Stimulated activated CD8-positive, alpha-beta memory T cell treated with anti-CD3 and anti-CD28 coated beads, Interleukin-7, amount 100 ng/mL, for 1 hour (primary cell): ENCODE results near the gene SH2D2A.

Experiments used
- DNase-seq, 2 donors: peaks; one replicate each; pipeline ENCODE4 v3.0.0-alpha.2; 2020; ENCODE audit warnings: low read depth in 2 of 2

SH2D2A gene

DNA sequence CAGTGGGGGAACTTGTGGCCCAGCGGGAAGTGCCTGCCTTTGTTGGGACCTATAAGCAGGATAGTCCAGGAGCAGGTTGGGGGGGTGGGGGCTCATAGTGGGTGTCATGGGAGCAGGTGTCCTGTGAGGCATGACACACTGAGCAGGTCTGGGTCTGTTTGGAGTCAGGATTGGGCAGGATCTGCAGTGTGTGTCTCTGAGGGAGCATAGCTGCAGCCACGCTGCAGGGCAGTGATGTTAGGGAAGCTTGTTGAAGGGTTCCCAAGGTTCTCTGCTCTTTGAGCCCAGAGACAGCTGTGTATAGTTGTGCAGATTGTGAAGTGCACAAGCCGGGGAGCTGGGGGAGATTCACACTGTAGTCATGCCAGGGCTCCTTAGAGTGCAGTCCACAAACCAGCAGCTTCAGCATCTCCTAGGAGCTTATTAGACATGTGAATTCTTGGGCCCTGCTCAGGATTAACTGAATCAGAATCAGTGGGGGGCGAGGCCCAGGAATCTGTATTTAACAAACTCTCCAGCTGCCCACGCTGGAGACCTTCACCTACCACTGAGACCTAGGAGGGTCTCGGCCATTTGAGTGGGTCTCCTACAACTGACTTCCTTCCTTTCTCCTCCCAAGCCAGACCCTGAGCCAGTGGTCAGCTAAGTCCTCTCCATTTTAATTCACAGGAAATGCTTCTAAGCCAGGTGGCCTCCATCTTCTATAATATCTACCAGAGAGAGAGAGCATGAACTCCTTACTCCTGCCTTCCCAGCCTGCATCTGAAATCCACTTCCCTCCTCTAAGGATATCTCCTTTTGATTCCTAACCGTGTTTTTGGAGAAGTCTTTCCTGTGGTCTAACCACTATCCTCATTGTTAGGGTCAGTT, 31.2 kb upstream of the SH2D2A start:
- no peak for DNase-seq

DNA sequence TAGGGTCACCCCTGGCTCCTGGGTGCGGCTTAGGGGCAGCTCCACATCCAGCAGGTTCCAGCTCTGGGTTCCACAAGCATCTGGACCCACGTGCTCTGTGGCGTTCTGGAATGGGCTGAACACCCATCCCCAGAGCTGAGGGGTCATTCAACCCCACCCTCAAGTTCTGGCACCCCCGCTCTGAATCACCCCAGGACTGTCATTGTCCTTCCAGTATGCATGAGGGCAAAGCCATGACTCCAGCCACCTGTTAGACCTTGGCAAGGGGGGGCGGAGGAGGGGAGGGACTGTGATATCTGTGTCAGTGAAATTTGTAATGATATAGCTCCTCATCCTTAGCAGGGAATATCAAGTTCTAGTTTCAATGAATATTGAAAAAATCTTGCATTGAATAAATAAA, 30.0 kb upstream of the SH2D2A start:
- no peak for DNase-seq

DNA sequence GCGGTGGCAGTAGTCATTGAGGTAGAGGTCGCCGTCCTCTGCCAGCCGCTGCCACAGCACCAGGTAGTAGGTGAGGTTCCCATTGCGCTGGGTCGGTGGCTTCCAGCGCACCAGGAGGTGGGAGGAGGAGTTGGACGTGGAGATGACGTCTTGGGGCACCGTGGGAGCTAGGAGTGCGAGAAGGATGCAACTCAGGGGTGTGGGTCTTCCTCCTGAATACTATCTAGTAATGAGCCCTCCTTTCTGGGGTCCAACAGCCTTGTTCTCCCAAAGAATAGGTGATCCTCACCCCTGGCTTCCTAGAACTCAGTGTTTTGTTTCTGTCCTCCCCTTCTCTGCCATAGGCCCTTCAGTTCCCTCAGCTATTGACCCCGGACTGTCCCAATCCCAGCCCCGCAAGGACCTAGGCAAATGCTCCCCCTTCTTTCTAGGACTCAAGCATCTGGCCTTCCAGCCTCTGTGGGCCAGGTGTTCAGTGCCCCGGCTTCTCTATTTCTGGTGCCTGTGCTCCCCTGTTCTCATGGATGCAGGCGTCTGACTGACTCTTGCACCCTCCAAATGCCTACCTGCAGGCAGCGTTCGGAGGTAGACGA, 29.4 kb upstream of the SH2D2A start:
- no peak for DNase-seq

DNA sequence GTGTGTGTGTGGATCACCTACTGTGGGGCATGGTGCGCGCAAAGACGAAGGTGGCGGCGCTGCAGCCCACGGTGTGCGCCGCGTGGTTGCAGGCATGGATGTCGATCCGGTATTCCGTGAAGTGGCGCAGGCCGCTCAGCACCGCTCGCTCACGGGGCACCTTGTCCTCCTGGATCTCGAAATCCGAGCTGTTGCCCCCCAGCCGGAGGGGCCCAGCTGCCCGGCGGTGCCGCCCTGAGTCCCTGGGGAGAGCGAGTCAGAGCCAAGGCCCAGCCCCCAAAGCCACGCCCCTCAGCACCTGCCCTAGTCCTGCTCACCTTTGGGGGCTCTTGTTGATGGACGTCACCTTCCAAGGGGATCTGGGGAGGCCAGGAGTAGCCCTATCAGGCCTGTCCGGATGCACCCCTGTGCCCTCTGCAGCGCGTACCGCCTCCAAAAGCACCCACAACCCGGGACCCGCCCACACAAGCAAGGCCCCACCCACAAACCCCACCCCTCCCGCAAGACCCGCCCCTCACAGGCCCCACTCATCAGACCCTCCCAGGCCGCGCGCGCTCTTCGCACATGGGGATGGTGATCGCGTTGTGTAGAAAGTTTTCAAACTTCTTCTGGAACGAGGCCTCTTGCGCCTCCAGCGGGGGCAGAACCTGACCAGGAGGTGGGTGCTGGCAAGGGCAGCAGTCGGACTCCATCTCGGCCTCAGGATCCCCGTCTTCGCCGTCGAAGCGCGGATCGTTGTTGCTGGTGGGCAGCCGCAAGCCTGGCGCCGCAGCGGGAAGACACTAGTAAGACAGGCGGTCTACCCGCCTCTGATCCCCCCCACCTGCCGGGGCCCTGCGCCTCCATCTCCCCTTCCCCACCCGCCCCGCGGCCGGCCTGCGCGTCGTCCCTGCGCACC, 28.7 kb upstream of the SH2D2A start:
- DNase-seq, result no peak

DNA sequence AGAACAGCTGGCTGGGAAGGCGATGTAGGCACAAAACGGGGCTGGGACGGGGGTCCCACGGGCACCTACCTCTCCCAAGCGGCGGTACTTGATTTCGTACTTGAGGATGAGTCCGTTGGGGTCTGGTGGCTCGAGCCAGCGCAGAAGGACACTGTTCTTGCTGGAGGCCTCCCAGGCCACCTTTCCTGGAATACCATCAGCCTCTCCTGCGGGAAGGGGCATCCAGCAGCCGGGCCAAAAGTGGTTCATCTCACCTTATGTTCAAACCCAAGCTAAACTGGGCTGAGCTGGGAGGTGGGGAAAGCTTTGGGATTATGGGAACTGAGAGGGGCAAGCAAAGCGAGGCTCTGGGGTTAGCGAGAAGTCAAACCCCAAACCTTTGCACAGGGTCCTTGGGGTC, 28.0 kb upstream of the SH2D2A start:
- no peak for DNase-seq

DNA sequence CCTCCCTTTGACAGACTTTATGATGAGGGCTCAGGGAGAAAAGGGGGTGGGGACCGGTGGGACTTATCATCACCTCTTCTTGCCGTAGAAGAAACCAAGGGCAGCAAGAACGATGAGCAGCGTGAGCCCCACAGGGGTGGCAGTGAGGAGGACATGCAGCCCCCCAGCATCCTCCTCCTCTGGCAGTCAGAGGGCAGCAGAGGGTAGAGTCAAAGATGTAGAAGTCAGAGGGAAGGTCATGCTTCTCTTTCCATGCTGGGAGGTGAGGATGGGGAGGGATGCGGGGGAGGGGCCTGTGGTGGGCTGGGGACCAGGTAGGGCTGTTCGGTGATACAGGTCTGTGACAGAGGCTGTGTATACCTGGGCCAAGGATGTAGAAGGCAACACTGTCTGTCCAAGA, 27.5 kb upstream of the SH2D2A start:
- no peak for DNase-seq

DNA sequence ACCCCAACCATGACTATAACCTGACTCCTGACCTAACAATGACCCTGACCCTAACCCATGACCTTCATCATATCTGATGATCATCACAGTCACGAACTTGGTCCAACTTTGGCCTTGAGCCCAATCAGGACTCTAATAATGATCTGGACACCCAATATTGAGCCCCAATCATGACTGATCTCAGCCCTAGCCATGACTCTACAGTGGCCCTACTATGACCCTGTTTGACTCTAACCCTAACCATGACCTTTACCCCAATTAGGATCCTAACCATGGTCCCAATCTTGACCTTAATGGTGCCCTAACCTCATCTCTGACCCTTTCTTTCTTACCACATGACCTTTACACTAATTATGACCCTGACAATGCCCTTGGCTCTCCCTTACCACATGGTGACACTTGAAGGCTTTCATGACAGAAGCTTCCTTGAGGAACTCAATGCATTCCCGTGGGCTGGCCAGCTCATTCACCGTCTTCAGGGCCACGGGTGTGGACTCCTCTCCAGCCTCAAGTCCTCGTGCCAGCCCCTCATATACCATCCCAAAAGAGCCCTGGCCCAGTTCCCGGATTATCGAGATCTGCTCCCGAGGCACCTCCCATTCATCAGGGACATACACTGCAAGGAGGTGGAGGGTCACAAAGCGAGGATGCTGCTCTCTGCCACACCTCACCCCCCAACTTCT, 26.1 kb upstream of the SH2D2A start:
- DNase-seq, result no peak

DNA sequence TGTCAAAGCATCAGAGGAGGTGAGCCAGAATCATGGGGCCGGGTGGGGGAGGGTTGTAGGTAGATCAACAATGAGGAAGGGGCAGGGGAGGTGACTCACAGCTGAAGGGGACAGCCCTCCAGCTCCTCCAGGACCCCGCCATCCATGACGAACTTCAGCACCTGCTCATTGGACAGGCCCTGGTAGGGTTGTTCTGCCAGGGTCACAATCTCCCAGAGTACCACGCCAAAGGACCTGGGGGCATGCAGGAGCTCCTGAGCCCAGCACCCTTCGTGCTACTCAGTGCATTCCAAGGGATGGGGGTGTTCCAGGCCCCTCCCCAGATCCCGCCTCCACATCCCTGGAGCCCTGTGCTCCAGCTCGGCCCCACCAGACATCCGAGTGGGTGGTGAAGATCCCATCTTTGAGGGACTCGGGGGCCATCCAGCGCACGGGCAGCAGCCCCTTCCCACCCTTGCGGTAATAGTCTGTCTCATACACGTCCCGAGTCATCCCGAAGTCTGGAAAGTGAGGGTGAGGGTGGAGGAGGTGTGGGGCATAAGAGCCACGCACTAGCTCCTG, 24.7 kb upstream of the SH2D2A start:
- no peak for DNase-seq

DNA sequence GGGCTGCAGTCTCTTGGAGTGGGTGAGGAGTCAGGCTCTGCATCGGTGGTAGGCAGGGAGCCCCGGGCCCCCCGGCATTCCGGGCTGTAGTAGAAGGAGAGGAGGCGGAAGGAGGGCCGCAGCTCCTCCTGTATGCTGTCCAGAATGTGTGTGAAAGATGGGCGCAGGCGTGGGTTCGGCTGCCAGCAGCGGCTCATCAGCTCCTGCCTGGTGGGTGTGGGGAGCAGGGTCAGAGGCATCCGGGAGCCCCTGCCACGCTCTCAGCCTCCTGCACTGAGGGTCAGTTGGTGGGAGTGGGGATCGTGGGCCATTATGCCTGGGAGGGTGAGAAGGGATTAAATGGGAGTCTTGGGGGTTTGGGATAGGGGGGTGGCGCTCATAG, 24.2 kb upstream of the SH2D2A start:
- no peak for DNase-seq

DNA sequence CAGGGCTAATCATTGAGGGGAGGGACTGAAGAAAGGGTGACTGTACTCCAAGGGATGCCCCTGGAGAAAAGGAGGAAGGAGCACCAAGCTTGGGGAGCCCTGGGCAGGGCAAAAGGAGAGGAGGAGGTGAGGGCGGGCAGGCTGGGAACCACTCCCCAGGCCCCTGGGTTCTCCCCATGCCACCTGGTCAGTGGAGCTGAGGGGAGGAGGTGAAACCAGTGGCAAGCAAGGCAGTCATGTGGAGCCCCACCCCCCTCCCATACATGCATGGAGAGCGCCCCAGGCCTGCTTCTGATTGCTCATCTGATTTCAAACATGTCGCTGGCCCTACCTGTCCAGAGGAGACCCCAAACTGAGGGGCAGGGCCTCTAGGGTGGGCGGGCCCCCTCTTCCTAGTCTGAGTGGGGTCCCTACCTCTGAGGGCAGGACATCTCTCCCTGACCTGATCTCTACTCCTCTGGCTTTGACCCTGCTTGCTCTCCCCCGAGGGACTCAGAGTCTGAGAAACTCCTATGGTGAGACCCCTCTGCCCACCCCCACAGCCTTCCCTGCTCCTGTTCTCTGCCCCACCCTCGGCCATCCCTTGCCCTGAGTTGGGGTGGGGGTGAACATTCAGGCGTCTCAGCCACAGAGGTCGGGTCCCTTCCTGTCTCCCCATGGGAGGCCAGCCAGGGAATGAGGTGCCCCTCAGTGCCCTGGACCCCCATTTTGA, 23.7 kb upstream of the SH2D2A start:
- no peak for DNase-seq

DNA sequence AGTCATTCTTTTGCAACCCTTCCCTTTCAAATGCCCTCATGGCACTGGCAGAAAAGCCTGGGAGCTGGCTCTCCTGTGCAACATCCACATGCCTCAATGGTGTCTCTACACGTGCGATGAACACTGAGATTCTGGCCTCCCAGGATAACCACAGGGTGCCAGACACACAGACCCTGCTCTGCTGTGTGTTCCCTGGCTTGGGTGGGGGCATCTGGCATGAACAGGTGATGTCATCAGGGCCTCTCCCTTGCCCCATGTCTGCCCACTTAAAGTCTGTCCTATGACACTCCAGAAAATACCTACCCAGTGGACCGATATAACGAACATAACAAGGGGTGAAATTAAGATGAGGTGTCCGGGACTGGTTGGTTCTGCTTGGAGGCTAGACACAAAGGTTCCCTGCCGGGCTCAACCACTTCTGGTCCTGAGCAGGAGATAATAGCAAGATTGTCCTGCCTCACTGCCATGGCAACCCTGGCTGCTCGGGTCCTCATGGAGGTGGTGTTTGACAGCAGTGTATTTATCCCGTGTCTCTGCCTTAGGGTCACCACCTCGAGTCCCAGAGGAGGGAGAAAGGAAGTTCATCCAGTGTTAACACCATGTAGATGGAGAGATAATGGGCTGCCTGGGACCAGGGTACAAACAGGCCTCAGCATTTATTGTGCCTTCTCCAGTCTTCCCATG, 22.9 kb upstream of the SH2D2A start:
- DNase-seq, result no peak

DNA sequence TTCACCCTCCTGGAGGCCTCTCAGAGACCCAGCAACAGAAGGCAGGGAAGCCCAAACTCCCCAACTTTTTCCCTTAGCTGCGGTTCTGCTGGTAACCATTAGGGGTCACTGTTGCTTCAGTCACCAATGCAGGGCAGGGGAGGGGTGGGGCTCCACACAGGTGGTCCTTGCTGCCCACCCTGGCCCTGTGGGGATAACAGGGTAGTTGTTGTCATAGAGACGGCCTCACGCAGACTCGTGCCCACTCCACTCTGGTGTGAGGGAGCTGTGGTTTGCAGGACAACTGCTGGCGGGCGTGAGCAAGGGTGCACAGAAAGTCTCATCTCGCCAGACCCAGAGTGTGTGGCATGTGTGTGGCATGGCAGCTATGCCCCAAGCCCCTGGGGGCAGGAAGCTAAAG, 22.3 kb upstream of the SH2D2A start:
- DNase-seq, result no peak

DNA sequence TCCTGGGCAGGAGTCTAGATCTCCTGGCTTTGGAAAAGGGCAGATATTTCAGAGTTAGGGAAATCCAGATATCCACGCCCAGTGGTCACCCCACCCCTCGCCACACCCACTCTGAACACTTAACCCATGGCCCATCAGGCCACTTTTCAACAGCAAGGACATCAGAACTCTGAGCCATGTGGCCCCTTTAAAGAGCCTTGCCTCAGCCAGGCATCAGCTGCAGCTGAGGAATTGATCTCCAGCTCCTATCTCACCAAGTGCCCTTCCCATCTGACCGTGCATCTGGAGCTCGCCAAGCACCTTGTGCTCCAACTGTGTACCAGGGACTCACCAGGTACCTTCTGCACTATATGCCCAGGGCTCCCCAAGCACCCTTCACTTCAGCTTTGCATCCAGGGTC, 20.2 kb upstream of the SH2D2A start:
- no peak for DNase-seq

DNA sequence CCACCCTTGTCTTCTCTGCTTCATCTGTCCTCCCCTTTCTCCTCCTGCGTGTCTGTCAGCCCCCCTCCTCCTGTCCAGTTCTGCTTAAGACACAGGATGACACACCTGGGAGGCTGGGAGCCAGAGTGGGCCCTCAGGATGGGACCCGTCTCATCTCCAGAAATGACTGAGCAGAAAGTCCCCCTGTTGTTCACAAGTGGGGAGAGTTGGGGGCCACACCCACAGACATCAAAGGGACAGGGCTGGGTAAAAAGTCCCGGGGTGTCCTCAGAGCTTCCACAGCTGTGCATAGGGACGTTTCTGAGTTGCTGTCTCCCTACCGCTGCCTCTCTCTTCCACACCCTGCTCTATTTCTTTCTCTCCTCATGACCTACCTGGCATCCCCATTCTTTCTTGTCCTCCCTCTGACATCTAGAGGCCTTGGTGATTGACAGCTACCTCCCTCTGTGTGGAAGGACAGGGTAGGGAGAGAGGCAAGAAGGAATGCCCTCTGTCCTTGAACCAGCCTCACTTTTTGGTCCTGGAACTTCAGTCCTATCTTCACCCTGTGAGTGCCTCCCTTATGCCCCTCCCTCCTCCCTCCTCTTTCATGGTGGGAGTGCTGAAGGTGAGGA, 19.5 kb upstream of the SH2D2A start:
- no peak for DNase-seq

DNA sequence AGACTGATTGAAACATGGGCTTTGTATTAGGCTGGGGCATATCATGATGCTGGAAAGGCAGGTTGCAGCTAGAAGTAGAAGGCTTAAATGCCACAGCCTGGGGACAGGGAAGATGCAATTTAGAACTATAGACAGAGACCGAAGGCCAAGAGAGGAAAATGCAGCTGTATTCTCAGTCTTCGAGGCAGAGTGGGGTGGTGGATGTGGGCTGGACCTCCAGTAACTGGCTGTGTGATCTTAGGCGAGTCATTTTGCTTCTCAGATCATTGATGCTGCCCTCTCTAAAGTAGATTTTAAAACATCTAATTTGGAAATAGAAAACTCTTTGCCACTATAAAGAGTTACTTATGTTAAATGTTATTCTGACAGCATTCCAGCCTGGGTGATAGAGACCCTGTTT, 17.7 kb upstream of the SH2D2A start:
- no peak for DNase-seq

DNA sequence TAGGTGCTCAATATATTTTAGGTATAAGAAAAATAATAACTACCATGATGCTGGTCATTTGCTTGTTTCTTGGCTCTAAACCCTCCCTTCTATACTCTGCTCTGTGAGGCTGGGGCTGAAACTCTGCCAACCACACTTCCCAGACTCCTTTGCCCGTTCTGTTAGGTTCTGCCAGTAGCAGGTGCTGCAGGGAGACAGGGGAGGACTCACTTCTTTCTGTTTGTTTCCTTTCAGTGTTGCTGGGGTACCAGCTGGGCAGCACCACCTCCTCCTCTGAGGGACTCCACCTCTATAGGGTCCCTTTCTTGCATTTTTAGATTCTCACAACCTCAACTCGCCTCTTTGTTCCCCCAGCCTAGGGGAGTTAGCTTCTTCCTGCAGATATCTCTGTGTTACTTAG, 17.0 kb upstream of the SH2D2A start:
- no peak for DNase-seq

DNA sequence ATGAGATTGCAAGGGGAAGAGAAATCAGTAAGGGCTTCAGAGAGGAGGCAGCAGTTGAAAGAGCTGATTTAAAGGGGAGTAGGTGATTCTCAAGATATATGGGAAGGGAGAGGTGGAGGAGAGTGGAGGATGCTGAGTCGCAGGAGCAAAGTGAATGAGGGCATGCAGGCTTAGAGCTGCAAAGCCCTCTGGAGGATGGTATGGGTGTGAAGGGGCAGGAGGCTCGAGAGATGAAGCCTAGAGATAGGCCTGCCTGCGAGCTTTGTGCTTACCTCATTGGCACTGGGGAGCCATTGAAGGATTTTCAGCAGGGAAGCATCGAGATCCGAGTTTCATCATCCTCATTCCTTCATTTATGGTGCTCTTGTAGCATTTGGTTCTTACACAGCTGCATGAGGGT, 15.8 kb upstream of the SH2D2A start:
- no peak for DNase-seq

DNA sequence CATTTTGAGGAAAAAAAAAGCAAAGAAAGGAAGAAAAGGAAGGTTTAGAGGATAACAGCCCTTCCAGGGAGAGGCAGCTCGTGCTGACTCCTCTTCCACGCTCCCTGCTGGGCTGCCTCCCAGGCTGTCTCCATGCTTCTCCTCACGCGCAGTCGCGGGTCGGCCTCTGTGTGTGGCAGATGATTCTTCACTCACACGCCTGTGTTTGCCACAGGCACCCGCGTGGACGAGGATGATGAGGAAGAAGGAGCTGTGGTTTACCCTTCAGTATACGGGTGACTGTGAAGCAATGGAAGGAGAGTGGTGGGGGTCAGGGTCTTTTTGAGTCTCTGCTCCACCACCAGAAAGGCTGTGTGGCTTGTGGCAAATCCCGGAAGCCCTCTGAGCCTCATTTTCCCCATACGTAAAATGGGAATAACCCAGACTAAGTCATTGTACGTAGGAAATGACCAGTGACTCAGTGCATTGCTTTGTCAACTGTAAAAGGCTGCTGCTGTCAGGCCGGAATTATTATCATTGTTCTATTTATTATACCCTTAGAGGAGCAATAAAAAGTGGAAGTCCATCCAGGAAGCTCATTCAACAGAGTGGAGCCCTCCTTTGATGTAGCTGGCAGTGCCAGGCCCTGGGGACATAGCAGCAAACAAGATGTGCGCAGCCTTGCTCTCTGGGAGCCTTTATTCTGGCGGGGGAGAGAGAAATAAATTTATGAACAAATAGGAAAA, 11.9 kb upstream of the SH2D2A start:
- DNase-seq, result no peak

DNA sequence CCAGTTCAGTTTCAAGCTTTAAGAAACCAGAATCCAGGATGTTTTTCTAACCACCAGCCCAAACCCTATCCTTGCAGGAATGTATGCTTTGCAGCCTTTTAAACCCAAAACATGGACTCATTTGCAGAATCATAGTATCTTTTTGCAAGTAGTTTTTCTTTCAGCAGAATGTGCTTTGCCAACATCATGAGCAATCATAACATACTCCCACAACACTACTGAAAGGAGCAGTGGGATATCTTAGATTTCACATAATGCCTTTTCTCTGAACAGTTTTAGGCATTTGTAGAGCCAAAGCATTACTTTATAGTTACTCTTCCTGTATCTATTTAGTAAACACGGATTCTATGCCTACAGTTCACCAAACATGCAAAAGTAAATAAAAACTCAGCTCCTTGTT, 10.0 kb upstream of the SH2D2A start:
- no peak for DNase-seq
